Osteoblast (primary cell): ENCODE measurements around the gene ITPRIPL1. TPM values are rescaled to one million over a fixed set of nuclear protein-coding genes. Genes with fewer than 3 reads are reported as not detected.
A peak's percentile ranks its signal among the peaks of the same experiment; 100 is the strongest.

Source experiments
- DNase-seq: peaks from one replicate; pipeline ENCODE4 v3.0.0; 2011; ENCODE audit warnings: low spot score, mixed read lengths; ENCODE audit not compliant: insufficient read length; ENCODE audit errors: missing footprints
- H2AFZ ChIP-seq: 2 replicates; pipeline ENCODE4 v1.6.0; 2011; ENCODE audit warnings: mild to moderate bottlenecking, low read length
- H3K27ac ChIP-seq: 2 replicates; pipeline ENCODE4 v1.5.1; 2011; ENCODE audit warnings: mild to moderate bottlenecking, low read depth, low read length, moderate library complexity
- H3K27me3 ChIP-seq: 2 replicates; pipeline ENCODE4 v1.6.0; 2012; ENCODE audit warnings: mild to moderate bottlenecking, control low read depth, inconsistent platforms, low read length, moderate library complexity; ENCODE audit not compliant: insufficient read depth
- H3K36me3 ChIP-seq: 2 replicates; pipeline ENCODE4 v1.5.1; 2011; ENCODE audit warnings: mild to moderate bottlenecking, low read length, control low read depth, moderate library complexity; ENCODE audit not compliant: insufficient read depth
- H3K4me1 ChIP-seq: 2 replicates; pipeline ENCODE4 v1.5.1; 2011; ENCODE audit warnings: mild to moderate bottlenecking, low read length, control low read depth, moderate library complexity; ENCODE audit not compliant: insufficient read depth
- H3K4me2 ChIP-seq: 2 replicates; pipeline ENCODE4 v1.6.0; 2011; ENCODE audit warnings: mild to moderate bottlenecking, low read length; ENCODE audit not compliant: insufficient read depth
- H3K4me3 ChIP-seq: fragments of 200-600 bp; sonication (generic); 3 replicates; pipeline ENCODE4 v1.5.1; 2012; ENCODE audit warnings: mild to moderate bottlenecking, low read length, inconsistent platforms; ENCODE audit not compliant: insufficient read depth
- H3K79me2 ChIP-seq: 2 replicates; pipeline ENCODE4 v1.6.0; 2012; ENCODE audit warnings: mild to moderate bottlenecking, low read length, control low read depth, inconsistent platforms; ENCODE audit not compliant: insufficient read depth
- H3K9me3 ChIP-seq: 2 replicates; pipeline ENCODE4 v1.5.1; 2011; ENCODE audit warnings: low read depth, low read length, control low read depth
- H4K20me1 ChIP-seq: 2 replicates; pipeline ENCODE4 v1.6.0; 2012; ENCODE audit warnings: mild to moderate bottlenecking, low read length, control low read depth; ENCODE audit not compliant: insufficient read depth
- CTCF ChIP-seq: IDR thresholded peaks from 2 replicates; pipeline ENCODE4 v1.5.1; 2011; ENCODE audit warnings: mild to moderate bottlenecking, low read depth, low read length, moderate library complexity; ENCODE audit errors: extremely low read depth
- total RNA-seq: library from RNA; depleted of rRNA; stranded (reverse); fragments of >200 nt; gene quantifications from 2 replicates; pipeline ENCODE4 v1.2.3, GENCODE V29; 2012

Gene ITPRIPL1
- total RNA-seq, 1 donor, result 1.4 TPM

- peaks cover 5% of the 10 kb centered on the region for H3K79me2 ChIP-seq
- no peaks in the 10 kb centered on the region for H4K20me1 ChIP-seq
- peaks cover 21% of the 10 kb centered on the region for H3K4me1 ChIP-seq
- no peak for DNase-seq
- H3K27ac ChIP-seq, result peak overlapping the region; percentile 14
- H3K4me3 ChIP-seq, result no peak overlapping the region
- no peaks in the 10 kb centered on the region for H3K9me3 ChIP-seq
- H3K27me3 ChIP-seq, result no peaks in the 10 kb centered on the region
- no peak overlapping the region for H3K4me2 ChIP-seq
- H2AFZ ChIP-seq, result no peak overlapping the region
- no peak for TF ChIP-seq CTCF
- no peaks in the 10 kb centered on the region for H3K36me3 ChIP-seq
Measured at GRCh38 chr2:96329874-96330273, 4.8 kb downstream of the ITPRIPL1 start.

GRCh38 chr2:96330407-96330806 is 5.3 kb downstream of the ITPRIPL1 start:
- H3K4me3 ChIP-seq, result no peak overlapping the region
- H2AFZ ChIP-seq, result no peak overlapping the region
- H3K4me1 ChIP-seq, result peaks cover 21% of the 10 kb centered on the region
- peaks cover 8% of the 10 kb centered on the region for H3K79me2 ChIP-seq
- DNase-seq, result no peak
- H3K36me3 ChIP-seq, result no peaks in the 10 kb centered on the region
- H3K27me3 ChIP-seq, result no peaks in the 10 kb centered on the region
- peak overlapping the region; percentile 3 for H3K27ac ChIP-seq
- H4K20me1 ChIP-seq, result no peaks in the 10 kb centered on the region
- H3K9me3 ChIP-seq, result no peaks in the 10 kb centered on the region
- TF ChIP-seq CTCF, result no peak
- no peak overlapping the region for H3K4me2 ChIP-seq

- DNase-seq, result no peak
- Histone ChIP-seq H3K27ac (no peak overlapping the region), H4K20me1 (peaks cover 3% of the 10 kb centered on the region), H3K79me2 (peaks cover 35% of the 10 kb centered on the region), H2AFZ (no peak overlapping the region), H3K4me2 (no peak overlapping the region), H3K4me3 (no peak overlapping the region), H3K4me1 (peaks cover 29% of the 10 kb centered on the region), H3K27me3 (no peaks in the 10 kb centered on the region), H3K36me3 (no peaks in the 10 kb centered on the region), H3K9me3 (no peaks in the 10 kb centered on the region)
- TF ChIP-seq CTCF, result no peak
Measured at GRCh38 chr2:96333708-96334107, 8.6 kb downstream of the ITPRIPL1 start.

GRCh38 chr2:96336104-96336775 is 11.1 kb downstream of the ITPRIPL1 start:
- Histone ChIP-seq H3K4me1 (peaks cover 25% of the 10 kb centered on the region), H3K27ac (peak overlapping the region; percentile 42), H3K79me2 (peaks cover 44% of the 10 kb centered on the region), H2AFZ (peak overlapping the region; percentile 90), H3K4me2 (peak overlapping the region; percentile 76), H3K4me3 (peak overlapping the region; percentile 93), H3K27me3 (no peaks in the 10 kb centered on the region), H4K20me1 (peaks cover 5% of the 10 kb centered on the region), H3K36me3 (no peaks in the 10 kb centered on the region), H3K9me3 (no peaks in the 10 kb centered on the region)
- no peak for DNase-seq
- no peak for TF ChIP-seq CTCF
